ACHN (cell line): ENCODE results near the gene ANK2.

Experiments used
- DNase-seq: peaks from one replicate; pipeline ENCODE4 v3.0.0-alpha.2; 2015
- in situ Hi-C: cut with HindIII; loops from 2 replicates; pipeline ENCODE4 v1.10.0; 2017; ENCODE audit warnings: low sequenced_read_pairs, low pct_ligation_motif_present, low pct_unique_long_range_greater_than_20kb

ANK2 gene

DNA sequence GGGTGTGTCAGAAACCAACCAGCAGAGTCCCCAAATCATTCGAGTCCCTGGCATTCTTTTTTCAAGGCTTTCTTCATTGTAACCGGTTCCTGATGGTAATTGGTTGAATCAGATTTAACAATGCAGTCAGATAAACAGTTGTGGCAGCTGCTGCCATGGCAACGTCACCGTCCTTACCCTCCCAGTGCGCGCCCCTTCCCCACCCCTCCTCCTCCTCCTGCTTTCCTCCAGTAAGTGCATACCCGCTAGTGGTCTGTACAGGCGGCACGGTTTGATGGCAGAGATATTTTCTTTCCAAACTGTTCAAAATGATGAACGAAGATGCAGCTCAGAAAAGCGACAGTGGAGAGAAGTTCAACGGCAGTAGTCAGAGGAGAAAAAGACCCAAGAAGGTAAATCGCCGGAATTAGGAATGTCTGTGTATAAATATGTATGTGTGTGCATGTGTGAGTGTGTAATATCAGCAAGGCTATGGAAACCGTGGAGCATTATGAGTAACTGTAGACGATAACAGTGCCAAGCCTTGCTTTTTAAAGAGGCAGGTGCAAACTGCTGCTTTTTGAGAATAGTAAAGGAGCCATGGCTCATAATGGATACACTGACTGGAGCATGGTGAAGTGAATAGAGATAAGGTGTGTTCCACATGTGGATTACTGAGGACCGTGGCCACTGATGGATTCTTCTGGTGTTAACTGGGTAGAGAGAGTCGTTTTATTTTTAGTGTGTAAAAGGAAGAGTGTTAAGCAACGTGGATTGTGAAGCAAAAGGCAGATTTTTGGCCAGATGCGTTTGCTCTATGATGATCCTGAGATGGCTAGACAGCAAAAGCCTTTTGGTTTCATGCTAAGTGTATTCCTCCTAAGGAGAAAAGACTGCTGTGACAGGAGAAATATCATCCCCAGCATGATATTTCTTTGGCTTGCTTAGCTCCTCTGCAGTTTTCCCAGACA is at the start of gene ANK2:
Gene ANK2, plus strand, starts transcription at position 233 of the 950 bp plus-strand sequence. Its CDS starts 76 bp downstream, at position 309.
- no peak for DNase-seq
- in situ Hi-C loops: no loop called here

DNA sequence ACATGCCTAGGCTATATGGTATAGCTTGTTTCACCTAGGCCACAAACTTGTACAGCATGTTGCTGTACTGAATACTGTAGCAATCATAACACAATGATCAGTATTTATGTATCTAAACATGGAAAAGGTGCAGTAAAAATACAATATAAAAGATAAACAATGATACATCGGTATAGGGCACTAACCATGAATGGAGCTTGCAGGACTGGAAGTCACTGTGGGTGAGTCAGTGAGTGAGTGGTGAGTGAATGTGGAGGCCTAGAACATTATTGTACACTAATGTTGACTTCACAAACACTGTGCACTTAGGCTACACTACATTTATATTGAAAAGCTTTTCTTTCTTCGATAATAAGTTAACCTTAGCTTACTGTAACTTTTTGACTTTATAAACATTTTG is 45.6 kb upstream of the ANK2 start:
- no peak for DNase-seq
- in situ Hi-C loops: no loop called here

DNA sequence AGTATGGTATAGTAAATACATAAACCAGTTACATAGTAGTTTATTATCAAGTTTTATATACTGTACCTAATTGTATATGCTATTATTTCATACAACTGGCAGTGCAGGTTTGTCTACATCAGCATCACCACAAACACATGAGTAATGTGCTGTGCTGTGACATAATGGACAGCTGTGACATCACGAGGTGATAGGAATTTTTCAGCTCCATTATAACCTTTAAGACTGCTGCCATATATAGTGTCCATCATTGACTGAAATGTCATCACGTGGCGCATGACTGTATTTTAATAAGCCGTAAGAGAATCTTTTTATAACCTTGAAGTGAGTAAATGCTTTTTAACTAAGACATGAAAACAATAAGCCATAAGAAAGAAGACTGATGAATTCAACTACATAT is 44.8 kb upstream of the ANK2 start:
- DNase-seq: no peak
- in situ Hi-C loops: no loop called here

DNA sequence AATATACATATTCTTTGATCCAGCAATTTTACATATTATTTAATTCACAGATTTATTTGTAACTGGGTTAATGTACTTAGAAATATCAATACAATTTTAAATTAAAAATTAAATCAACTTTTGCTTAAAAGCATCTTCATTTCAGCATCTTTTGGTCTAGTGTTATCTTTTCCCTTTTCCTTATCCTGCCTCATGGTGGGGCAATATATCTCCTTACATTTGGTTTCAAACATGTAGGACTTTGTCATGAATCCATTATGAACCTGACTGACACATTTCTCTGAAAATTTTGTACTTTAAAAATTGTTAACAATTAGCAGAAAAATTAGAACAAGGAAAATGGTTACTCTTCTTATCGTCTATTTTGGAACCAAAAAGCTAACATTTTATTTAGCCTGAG is 42.8 kb upstream of the ANK2 start:
- in situ Hi-C loops: no loop called here

DNA sequence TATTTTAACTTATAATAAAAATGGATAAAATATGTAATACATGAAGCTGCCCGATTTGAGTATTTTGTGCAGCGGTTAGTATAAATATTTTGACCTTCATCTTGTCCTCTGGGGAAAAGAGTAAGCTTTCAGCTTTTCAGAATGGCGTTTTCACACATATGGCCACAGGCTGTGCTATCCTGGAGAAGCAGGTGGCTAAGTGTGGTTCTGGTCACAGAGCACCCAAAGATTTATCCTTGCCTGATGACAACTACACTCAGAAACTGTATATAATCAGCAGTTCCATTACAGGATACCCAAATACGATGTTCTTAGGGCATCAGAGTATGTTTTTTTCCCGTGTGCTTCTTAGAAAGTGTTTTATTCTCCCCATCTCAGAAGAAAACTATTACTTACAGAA is 42.3 kb upstream of the ANK2 start:
- in situ Hi-C loops: no loop called here
- no peak for DNase-seq

More for the DNA sequence above, 42.8 kb upstream of the ANK2 start:
- DNase-seq: no peak

DNA sequence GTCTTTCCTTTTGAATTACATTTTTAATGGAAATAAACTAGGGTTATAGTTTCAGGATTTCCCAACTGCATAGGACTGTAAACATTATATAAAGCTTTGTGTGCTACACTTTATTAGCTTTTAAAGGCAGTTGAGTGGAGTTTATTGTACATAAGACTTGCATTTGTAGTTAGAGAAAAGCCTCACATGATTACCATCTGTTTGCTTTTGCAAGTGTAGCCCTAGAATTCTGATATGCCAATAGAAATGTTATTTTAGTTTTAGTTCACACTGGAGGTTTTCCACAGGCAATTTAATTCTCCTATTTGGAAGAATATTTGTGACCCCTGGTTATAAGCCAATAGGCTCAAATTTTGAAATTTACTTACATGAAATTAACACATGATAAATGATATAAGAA is 41.3 kb upstream of the ANK2 start:
- in situ Hi-C loops: no loop called here
- no peak for DNase-seq

DNA sequence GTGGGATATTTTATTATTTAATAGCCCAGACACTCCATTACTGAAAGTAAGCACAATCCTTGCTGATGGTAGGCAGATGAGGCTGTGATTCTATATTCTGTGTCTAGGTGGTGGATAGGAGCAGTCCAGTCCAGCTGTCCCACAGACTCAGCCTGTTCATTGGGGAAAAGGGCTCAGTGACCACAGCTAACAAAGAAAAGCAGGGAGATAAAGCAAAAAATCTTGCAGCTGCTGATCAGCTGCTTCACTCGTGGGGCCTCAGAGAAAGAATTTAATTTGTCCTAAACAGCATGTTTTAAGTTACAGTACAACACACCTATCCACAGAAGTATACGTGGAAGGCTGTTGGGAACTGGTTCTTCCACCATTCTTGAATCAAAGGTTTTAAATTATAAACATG is 40.7 kb upstream of the ANK2 start:
- in situ Hi-C loops: no loop called here
- DNase-seq: no peak

DNA sequence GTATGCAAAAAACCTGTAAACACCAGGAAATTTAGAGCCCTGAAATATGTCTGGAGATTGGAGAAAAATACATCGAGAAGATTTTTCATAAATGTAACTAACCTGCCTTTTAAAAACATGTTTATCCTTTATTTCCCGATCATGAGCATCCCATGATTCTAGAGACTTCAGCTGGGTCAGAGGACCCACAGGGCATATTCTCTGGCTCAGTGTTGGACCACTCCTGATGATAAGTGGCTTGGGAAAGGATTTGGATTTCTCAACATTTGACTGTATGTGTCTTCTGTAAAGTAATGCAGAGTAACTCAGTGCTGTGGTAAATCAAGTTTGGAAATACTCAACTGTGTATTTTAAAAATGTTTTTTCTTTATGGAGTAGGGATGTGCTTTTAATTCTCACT is 40.0 kb upstream of the ANK2 start:
- in situ Hi-C loops: no loop called here
- DNase-seq: no peak

DNA sequence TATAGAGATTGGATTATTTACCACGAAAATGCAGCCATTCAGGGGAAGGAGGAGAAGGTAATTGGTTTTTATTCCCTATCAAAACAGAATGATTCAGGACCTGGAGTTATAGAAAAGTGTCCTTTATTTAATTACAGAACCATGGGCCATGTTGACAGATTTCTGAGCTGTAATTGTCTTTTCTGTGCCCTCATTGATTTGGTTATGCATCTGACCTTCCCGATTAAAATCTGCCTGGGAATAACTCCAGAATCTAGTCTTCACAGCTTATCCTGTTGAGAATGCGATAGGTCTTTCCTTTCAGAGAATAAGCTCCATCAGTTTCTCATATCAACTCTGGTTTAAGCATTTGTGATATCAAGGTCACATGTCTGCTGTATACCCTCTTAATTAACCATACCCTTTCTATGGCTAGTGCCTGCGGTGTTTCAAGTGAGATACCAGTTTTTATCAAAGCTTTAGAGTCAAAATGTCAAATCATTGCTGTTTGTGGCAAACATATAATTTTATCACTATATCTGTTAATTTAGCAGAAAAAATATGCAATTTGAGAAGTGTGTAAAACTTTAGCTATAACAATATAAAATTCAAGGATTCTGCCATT is 37.2 kb upstream of the ANK2 start:
- in situ Hi-C loops: no loop called here
- DNase-seq: no peak

DNA sequence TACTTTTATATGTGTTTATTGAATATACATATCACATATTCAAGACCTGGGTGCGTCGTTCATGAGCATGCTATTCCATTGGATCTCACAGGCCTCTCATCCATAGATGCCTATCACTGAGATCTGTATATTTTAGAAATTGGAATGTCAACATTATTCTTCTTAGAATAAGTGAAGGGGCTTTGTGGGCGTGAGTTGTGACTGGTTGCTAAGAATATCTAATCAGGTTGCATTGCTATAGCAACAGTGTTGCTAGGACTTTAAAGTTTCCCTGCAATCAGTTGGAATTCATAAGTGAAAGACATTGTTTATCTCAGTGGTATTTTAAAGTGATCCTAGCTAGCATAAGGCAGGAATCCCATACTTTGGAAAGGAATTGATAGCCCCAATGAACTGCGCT is 36.7 kb upstream of the ANK2 start:
- in situ Hi-C loops: no loop called here
- no peak for DNase-seq

DNA sequence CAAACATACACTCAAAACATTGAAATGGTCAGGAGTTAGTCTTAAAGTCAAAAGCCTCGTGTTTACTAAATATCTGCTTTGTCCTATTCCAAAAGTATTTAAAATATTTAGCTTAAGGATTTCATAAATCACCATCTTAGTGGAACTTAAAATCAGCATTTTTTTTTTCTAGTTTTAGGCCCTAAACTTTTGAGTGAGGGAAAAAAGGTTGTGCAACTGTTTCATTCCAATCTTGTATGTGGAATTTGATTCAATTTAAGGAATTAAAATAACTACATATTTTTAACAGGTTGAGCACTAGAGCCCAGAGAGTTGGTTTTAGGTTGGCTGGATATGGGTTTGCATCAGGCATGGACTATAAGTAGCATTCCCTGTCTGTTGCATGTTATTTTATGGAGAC is 35.7 kb upstream of the ANK2 start:
- DNase-seq: no peak
- in situ Hi-C loops: no loop called here

DNA sequence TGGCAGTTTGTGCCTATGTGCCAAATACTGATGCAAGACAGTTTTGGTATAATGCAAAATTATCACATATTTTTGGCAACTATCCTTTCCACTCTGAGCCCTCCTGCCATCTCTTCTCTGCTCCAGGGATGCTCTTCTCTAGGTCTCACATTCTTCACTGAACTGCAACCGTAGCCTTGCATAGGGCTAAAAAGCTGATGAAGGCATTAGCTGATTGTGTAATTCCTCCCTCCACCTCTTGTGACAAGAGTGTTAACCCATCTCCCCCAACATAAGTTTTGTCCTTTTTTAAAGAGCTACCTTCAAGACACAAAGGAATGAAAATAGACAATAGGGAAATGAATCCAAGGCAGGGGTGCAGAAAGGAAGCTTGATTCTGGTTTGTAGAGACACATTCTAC is 33.1 kb upstream of the ANK2 start:
- DNase-seq: no peak
- in situ Hi-C loops: no loop called here

DNA sequence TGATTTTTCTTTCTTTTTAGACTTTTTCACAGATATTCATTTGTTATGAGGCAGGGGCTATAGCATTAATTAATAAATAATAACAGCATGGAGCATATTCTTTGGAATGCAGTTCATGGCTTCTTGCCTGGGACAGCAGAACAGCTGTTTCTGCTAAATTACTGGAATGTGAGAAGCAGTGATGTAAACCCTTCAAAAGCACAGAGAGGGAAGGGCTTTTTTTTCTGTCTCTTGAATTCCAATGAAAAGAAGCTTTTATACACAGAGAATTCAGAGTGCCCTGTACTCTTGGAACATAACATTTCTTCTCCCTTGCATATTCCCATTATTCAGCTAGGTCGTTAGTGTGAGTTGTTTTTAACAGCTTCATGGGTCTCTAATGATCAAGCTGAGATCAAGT is 28.5 kb upstream of the ANK2 start:
- in situ Hi-C loops: no loop called here
- no peak for DNase-seq

DNA sequence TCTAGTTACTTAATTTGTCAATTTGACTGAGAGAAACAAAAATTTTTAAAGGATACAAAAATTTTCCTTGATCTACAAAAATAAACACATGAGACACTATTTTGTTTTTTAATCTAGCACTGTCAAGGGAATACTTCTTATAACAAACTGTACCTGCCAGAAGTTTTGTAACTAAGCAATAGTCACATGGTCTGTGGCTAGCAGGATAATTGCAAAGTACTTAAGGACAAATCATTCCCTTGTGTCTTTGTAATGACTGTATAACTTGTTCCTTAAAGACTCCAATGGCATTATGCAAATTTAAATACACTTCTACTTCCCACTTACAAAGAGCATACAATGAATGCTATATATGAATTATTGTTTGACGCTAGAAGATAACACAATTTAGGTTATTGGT is 25.1 kb upstream of the ANK2 start:
- no peak for DNase-seq
- in situ Hi-C loops: no loop called here

DNA sequence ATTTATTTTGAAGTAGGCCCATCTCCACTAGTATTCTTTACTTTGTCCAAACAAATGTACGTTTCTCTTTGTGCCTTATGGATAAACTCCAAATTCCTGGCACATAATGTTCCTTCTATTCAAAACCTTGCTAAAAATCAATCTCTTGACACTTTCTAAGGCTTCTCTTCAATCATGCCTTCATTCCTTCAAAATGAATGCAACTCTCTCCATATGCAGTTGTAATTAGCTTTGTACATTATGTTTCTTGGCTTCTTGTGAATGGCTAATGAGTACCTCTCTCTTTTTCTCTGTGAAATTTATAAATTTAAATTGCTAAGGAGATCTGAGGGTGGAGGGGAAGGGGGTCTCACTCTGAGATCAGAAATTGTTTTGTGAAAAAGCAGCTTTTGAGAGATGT is 24.0 kb upstream of the ANK2 start:
- in situ Hi-C loops: no loop called here
- no peak for DNase-seq

DNA sequence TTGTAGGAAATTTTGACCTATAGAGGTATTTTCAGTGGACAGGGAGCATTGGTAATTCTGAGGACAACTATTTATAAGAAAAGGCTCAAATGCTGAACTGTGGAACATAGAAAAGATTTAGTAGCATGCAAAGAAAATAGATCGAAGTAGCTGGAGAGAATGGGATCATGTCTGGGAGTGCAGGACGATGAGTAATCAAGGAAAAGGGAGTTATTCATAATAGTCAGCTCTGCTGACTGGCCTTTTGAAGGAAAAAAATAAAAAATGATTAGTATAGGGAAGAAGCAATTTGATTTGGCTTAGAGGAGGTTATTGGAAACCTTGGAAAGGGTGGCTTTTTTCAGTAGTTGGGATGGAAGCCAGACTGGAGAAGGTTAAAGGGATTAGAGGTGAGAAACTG is 22.9 kb upstream of the ANK2 start:
- peak; percentile 5 for DNase-seq
- in situ Hi-C loops: no loop called here

DNA sequence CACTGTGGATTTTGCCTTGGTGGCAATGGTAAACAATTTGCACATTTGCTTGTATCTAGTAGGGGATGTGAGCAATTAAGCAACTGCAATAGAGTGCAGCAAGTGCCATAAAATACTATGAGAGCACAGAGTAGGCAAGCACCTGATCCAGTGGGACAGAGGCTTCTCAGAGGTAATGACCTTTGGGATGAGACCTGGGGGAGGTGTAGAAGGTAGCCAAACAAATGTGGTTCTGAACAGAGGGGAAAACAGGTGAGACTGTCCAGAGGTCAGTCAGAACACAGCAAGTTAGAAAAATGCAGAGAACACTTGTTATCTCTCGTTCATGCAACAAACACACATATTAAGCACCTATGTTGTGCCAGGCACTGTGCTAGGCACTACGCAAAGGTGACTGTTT is 21.4 kb upstream of the ANK2 start:
- in situ Hi-C loops: no loop called here

DNA sequence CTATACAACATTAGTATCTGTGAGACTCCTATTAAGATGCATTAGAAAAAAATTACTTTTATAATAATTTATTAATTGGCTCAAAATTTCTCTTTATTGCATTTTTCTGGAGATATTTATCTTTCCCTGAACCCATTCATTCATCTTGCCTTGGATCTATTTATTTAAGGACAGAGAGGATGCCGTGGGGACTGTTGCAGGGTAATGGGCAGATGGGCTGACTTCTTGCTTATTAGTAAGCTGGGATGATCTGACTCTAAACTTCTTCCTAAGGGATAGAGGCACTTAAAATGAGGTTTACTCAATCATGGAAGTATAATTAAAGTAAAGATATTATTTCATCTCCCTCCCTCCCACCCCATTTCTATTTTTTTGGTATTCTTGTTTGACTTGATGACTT is 18.2 kb upstream of the ANK2 start:
- DNase-seq: no peak

More for the DNA sequence above, 21.4 kb upstream of the ANK2 start:
- no peak for DNase-seq

DNA sequence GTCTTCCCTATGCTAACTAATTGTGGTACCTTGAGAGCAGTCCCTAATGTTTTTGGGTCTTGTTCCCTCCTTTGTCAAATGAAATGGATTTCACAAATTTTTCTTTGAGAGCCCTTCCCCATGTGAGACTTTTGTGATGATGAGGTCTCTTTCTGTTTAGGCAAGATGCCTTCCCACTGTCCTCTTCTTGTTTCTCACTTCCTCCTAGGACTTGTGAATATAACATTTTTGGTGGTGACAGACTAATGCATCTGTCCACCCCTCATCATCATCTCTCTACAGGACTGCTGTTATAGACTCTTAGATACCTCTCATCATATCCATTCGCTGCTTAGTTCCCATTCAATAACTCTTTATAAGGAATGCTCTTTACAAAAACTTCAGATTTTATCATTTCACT is 8.7 kb upstream of the ANK2 start:
- in situ Hi-C loops: no loop called here

More for the DNA sequence above, 18.2 kb upstream of the ANK2 start:
- in situ Hi-C loops: no loop called here

DNA sequence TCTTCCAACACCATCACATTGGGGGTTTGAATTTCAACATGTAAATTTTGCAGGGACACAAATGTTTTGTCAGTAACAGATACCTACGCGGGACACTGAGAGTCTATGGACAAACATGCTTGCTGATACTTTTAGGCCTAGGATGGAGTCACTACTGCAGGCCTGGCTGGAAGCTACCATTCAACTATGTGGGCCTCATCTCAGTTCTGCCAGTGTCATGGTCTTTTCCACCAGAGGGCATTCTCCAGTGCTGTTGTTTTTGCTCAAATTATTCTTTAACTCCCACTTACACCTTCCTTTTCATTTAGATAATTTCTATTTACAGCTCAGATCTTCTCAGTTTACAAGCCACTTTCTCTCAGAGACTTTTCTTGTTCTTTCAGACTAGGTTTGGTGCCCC is 7.0 kb upstream of the ANK2 start:
- DNase-seq: no peak
- in situ Hi-C loops: no loop called here

More for the DNA sequence above, 8.7 kb upstream of the ANK2 start:
- no peak for DNase-seq
